ENCODE measurements around the gene KLC1. TPM values are rescaled to one million over a fixed set of nuclear protein-coding genes. Genes with fewer than 3 reads are reported as not detected.
"Not testable (repeated sequence)": the region's sequence is repeated elsewhere in the genome, so short reads cannot be mapped to it uniquely, and the experiment has no call there.

KLC1 gene
- polyA plus RNA-seq, 3 donors: 81.6 to 89.5 (median 85.6) TPM

DNA sequence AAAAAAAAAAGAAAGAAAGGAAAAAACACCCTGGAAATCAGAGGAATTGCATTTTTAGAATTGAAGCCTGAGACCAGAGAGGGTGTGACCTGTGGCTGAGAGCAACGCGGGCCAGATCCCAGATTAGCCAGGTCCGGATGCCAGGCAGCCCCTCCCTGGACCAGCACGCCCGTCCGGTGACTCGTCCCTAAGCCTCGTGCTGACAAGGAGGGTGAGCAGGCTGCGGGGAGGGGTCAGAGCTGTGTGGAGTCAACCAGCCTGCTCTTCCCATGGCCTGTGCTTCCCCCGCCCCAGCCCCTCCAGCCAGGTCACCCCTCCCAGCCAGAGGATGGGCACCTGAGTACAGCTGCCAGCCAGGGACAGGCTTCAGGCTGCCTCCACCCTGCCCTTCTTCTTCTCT, 4.2 kb upstream of the KLC1 start:
- DNase-seq (ENCODE audit: low read depth in 3 of 3, low spot score in 2 of 3): no peak

DNA sequence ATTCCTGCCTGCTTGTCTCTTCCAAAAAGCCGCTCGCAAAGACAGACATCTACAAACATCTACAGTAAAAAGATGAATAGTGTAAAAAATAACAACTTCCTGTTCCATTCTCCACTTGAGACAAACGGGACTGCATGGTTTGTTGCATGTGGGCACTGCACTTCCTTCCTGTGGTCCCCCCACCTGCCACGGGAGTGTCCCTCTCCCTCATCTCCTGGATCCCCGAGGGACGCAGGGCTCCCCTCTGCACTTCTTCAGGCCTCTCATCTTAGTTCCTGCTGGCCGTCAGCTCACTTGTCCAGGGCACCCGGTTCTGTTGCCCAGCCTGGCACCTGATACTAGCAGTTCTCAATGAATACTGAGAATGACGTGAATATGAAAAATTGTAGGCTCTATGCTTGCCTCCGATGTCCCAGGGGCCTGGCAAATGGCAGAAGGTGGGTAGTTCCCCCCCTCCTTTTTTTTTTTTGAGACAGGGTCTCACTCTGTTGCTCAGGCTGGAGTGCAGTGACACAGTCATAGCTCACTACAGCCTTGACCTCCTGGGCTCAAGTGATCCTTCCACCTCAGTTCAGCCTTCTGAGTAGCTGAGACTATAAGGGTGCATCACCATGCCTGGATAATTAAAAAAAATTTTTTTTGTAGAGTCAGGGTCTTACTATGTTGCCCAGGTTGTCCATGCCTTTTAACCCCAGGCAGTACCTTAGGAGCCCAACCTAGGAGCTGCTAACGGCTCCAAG, 3.5 kb upstream of the KLC1 start:
- no peak for DNase-seq (ENCODE audit: low read depth in 3 of 3, low spot score in 2 of 3)

DNA sequence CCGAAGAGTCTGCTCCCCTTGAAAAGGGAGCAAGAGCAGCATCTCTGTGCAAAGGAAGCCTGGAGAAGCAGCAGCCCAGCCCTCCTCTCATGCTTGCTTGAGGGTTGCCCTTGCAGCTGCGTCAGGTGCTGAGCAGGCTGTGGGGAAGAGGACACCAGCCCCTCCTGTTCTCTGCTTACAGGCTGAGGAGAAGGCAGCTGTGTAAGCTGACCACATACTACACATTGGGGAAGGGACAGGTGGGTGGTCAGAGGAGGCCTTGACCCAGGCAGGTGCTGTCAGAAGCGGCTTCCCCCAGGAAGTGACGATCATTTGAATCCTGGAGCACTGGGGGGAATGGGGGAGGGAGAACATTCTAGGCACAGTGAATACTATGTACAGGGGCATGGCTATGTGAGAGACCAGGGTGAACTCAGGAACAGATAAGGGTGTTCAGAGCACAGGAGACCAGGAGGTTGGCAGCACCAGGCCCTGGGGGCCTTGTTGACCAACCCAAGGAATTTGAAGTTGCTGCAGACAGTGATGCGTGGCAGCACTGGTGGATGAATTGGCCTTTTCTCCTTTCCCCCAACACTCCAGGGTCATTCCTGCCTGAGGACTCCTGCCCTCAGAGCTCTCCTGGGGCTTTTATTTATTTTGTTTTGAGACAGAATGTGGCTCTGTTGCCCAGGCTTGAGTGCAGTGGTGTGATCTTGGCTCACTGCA, 2.7 kb upstream of the KLC1 start:
- DNase-seq (ENCODE audit: low read depth in 3 of 3, low spot score in 2 of 3): no peak

DNA sequence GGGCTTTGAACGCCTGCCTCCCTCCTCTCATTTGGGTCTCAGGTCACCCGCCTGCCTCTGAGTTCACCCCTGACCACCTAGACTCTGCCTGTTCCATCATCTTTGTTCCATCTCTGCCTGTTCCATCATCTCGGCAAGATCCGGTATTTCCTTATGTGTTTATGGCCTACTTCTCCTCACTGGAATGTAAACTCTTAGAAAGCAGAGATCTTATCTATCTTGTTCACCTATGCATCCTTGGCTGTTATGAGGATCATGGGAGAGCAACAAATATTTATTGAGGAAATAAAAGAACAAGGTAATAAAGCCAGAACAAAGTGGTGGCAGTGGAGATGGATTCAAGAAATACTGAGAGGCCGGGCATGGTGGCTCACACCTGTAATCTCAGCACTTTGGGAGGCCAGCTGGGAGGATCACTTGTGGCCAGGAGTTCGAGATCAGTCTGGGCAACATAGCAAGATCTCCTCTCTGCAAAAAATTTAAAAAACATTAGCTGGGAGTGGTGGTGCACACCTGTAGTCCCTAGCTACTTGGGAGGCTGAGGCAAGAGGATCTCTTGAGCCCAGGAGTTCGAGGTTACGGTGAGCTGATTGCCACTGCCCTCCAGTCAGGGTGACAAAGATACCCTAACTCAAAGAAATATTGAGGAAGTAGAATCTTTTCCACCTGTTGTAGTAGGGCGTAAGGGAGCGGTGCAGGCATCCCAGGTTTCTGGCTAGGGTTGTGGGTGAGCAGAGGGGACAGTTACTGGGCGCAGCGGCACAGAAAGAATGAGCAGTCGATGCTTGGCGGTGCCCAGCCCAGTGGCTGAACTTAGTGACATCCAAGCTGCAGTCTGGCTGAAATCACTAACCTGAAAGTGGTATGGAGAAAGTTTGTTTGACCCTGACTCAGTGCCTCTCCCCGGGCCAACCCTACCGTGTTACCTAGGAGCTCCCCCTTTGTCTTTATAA, 1.7 kb upstream of the KLC1 start:
- DNase-seq (ENCODE audit: low read depth in 3 of 3, low spot score in 2 of 3): no peak

DNA sequence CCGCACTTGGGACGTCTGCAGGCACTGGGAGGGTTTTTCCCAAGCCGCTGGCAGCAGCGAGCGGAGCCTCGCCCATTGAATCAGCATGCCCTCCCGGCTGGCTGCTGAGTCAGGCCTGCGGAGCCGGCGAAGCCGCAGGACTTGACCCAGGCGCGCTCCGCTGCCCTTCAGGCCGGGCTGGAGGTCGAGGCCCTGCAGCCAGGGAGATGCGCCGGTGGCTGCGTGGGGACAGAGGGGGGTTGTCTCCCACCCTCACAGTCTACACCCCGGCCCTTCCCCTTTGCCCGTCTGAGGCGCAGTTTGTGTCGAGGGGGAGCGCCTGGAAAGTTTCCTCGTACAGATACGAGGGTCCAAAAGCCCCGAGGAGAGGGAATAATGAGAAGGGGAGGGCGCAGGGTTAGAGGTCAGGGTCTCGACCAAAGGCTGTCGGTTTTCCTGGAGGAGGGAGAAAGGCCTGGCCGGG, 759 bp upstream of the KLC1 start:
- DNase-seq (ENCODE audit: low read depth in 3 of 3, low spot score in 2 of 3): no peak

DNA sequence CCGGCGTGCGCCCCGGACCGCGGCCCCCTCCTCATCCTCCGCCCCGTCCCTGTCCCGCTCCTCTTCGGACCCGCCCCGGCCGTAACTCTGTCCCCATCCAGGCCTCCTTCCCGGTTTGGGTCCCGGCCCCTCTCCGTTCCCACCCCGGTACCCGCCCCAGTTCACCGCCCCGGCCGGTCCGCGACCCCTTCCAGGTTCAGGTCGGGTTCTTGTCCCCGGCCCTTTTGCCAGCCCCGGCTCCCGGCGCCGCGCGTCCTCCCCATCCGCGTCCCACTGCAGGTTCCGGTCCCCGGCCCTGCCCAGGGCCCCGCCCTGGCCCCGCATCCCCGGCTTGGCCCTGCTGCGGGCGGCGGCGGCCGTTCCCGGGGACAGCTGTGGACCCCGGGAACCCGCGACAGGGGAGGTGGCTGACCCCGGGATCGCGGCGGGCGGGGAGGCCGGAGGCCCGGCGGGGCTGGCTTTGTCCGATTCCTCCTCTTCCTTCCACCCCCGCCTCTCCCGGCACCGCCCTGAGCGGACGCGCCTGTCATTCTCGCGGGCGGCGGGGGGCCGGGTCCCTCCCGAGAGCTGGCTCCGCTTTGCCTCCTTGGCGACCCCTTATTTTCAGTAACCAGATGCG, 601 bp downstream of the KLC1 start:
- no peak for DNase-seq (ENCODE audit: low read depth in 3 of 3, low spot score in 2 of 3)

DNA sequence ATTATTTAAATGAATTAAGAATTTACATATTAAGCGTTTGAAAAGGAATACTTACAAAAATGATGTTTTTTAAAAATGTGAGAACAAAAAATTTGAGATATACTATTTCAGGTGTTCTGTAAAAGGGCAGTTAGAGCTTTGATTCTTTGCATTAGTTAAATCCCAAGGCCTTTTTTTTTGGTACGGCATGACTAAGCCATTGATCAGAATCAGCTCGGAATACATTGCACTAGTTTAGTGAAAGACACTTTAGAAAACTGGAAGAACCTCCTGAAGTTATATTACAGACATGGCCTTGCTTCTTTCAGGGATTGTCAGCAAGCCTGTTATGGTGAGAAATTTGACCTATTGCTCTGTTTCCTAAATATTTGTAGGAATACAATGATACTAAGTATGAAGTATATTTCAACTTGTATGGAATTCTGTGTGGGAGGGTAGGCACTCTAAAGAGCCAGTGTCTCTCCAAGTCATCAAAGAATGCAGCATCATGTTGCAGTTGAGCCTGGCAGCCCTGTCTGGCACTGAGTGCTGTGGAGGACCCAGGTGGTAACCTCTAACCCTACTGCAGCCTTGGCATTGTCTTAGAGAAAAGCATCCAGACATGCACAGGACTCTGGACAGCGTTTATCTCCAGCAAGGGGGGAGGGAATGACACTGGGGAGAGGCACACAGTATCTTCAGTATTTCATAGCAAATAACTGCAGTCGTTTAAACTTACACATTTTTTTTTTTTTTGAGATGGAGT, 1.5 kb downstream of the KLC1 start:
- DNase-seq (ENCODE audit: low read depth in 3 of 3, low spot score in 2 of 3): no peak

DNA sequence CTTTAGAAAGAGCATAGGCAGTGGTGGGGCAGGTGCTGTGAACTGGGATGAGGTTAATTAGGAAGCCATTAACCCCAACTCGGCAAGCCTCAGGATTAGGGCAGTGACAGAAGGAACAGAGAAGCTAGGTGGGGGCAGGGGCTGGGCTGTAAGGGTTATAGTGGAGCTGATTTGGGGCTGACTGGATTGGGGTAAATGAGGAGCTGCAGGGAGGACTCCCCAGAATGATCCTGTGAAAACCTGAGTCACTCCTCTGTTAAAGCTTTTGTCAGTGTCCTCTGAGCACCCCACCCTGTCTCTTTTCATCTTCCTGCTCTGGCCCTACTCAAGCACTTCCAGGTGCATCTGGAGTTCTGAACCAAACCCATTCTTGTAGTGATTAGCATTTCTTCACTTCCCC, 4.4 kb downstream of the KLC1 start:
- no peak for DNase-seq (ENCODE audit: low read depth in 3 of 3, low spot score in 2 of 3)

DNA sequence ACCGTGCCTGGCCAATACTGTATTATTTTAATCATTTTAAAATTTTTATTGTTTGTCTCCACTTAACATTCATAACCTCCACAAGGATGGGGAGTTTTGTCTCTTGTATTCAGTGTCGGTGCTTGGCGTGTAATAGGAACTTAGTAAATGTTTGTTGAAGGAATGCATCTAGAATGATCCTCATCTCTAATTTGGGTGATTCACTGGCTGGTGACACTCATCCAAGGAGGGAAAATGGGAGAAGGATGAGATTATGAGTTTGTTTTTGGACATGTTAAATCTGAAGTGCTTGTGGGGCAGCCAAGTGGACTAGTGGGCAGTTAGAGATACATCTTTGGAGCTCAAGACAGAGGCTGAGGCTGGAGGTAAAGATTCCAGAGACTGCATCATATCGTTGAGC, 5.1 kb downstream of the KLC1 start:
- no peak for DNase-seq (ENCODE audit: low read depth in 3 of 3, low spot score in 2 of 3)

DNA sequence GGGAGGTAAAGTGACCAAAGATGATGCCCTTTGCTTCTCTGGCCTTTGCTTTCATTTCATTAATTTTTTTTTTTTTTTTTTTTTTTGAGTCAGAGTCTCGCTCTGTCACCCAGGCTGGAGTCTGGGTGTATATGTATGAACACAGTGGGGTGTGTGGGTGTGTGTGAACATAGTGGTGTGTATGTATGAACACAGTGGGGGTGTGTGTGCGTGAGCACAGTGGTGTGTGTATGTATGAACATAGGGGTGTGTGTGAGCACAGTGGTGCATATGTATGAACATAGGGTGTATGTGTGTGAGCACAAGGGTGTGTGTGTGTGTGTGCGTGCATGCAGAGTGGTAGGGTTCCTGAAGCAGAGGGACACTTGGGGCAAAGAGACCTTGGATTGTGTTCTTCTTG, 9.6 kb downstream of the KLC1 start:
- DNase-seq (ENCODE audit: low read depth in 3 of 3, low spot score in 2 of 3): no peak

DNA sequence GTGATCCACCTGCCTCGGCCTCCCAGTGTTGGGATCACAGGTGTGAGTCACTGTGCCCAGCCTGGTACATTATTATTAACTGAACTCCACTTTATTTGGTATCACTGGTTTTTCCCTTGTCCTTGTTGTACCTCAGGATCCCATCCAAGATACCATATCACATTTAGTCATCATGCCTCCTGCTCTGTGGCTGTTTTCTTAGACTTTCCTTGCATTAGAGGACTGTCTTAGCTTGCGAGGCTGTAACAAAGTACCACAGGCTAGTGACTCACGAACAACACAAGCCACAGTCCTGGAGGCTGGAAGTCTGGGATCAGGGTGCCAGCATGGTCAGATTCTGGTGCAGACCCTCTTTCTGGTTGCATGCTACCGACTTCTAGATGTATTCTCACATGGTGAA, 12.2 kb downstream of the KLC1 start:
- no peak for DNase-seq (ENCODE audit: low read depth in 3 of 3, low spot score in 2 of 3)

DNA sequence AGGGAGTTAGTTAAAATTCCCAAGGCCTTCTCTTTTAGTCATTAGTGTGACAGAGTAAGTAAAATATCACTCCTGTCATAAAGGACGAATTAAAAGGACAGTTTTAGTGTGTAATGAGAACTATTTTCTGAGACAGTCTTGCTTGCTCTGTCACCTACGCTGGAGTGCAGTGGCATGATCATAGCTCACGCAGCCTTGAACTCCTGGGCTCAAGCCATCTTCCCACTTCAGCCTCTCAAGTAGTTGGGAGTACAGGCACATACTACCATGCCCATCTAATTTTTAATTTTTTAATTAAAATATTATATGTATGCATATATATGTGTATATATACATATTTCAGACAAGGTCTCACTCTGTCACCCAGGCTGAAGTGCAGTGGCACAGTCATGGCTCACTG, 17.2 kb downstream of the KLC1 start:
- no peak for DNase-seq (ENCODE audit: low read depth in 3 of 3, low spot score in 2 of 3)

DNA sequence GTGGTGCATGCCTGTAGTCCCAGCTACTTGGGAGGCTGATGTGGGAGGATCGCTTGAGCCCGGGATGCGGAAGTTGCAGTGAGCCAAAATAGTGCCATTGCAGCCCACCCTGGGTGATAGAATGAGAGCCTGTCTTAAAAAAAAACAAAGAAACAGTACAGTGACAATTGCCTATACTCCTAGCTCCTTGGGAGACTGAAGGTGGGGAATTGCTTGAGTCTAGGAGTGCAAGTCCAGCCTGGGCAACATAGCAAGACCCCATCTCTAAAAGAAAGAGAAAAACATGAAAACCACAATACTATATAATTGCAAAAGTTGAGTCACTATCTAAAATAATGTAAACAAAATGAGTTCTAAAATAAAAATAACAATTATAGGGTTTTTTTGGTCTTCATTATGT, 20.0 kb downstream of the KLC1 start:
- no peak for DNase-seq (ENCODE audit: low read depth in 3 of 3, low spot score in 2 of 3)

DNA sequence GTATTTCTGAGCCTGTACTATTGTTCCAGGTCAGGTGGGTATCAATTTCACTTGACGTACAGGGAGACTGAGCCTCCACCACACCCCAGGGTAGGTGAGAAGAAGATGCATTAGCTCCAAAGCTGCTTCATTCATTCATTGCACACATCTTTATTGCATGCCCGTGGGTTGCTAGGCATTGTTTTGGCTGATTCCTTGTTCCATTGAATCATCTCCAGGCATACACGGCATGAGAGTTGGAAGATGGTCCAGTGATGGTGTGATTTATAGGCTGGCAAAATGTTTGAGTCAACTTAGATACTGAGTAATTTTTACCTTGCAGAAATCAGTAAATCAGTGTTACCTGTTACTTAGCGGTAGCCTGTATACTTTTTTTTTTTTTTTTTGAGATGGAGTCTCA, 21.2 kb downstream of the KLC1 start:
- no peak for DNase-seq (ENCODE audit: low read depth in 3 of 3, low spot score in 2 of 3)

DNA sequence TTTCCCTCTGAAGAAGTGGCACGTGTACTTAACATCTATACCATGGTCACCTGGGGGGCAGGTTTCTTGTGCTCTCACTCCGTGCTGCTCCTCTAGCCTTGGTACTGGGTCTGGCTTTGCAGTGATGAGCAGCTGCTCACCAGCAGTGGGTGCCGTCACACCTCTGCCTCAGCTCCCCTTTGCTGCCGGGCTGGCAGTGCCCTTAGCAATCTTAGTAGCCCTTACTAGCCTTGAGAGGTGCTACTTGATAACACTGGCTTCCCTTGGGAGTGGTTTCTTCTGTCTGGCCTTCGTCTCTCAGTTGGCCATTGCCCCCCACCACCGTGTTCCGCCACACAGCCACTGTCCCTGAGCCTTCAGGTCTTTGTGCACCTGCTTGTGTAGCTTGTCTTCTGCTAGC, 22.6 kb downstream of the KLC1 start:
- DNase-seq (ENCODE audit: low read depth in 3 of 3, low spot score in 2 of 3): no peak

DNA sequence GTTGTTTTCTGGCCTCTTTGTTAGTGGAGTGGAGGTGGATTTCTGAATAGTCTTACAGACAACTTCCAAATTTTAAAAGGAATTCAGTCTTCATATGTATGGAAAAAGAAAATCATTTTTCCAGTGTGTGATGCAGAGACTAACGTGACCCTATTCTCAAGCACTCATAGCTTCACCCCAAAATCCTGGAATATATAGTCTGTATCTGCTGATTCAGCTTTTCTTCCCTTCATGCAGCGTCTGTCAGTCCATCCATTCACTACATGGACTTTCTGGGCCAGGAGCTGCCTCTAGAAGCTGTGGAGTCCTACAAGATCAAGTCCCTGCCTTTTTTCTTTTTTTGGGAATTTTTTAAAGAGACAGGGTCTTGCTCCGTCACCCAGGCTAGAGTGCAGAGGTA, 23.8 kb downstream of the KLC1 start:
- no peak for DNase-seq (ENCODE audit: low read depth in 3 of 3, low spot score in 2 of 3)

DNA sequence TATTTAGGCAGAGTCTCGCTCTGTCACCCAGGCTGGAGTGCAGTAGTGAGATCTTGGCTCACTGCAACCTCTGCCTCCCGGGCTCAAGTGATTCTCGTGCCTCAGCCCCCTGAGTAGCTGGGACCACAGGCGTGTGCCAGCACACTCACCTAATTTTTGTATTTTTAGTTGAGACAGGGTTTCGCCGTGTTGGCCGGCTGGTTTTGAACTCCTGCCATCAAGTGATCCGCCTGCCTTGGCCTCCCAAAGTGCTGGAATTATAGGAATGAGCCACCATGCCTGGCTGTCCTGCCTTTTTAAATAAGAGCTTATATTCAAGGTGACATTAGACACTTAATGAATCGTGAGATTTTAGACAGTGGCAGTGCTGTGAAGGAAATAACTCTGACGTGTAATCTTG, 24.3 kb downstream of the KLC1 start:
- not testable (repeated sequence) for DNase-seq (ENCODE audit: low read depth in 3 of 3, low spot score in 2 of 3)

DNA sequence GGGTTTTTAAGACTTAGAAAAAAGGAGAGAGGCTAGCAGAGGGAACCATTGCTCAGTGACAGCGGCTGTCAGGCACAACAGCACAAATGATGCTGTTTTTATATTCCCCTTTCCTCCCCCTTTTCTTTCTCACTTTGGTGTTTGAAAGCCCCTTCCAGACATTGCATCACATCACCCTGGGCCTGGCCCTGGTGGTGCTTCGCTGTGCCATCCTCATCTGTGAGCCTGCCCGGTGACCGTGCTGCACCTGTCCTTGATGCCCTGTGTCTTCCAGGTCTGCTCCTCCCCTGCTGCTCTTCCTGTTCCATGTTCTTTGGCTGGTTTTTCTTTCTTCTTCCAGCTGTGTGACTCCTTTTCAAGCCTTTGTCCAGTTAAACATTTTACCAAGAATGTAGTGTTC, 24.8 kb downstream of the KLC1 start:
- no peak for DNase-seq (ENCODE audit: low read depth in 3 of 3, low spot score in 2 of 3)

DNA sequence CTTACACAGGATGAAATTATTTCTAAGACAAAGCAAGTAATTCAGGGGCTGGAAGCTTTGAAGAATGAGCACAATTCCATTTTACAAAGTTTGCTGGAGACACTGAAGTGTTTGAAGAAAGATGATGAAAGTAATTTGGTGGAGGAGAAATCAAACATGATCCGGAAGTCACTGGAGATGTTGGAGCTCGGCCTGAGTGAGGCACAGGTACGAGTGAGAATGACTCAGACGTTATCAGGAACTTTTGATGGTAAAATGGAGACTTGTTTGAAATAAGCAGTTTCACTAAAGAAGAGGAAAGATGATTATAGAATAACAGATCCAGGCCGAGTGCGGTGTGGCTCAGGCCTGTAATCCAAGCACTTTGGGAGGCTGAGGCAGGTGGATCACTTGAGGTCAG, 25.6 kb downstream of the KLC1 start:
- DNase-seq (ENCODE audit: low read depth in 3 of 3, low spot score in 2 of 3): no peak

DNA sequence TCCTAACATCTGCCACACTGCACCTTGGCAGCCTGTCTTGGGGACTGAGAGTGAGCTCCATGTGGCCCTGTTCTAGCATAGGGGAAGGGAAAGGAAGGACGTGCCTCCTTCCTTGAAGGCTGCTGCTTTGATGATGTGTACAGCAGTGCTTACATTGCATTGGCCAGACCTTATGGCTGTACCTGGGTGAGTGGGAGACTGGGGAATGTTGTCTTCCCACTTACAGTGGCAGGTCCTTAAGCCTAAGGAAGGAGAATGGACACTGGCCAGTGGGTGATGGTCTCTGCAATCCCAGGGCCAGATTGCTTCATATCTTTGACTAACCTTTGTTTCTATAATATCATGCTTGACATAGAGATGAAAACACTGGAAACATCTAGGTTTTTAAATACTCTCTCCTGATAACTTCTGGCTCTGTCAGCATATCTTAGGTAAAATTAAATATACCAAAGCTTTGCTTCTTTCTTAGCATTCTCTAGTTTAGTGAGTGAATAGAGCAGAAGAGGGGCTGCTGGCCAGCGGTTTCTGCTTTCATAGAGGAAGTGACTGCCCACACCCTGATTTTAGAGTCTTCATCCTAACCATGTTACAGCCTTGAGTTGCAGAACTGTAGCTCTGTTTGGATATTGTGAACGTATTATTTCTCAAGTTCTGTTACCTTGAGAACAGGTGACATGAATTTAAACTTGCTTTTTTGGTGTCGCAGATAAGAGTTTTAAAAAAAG, 27.2 kb downstream of the KLC1 start:
- no peak for DNase-seq (ENCODE audit: low read depth in 3 of 3, low spot score in 2 of 3)
